Measurements from ENCODE around the gene PRRC2A. TPM values are rescaled to one million over a fixed set of nuclear protein-coding genes. Genes with fewer than 3 reads are reported as not detected.

Gene PRRC2A
- total RNA-seq, 1 experiment from 2014 or later: 383 TPM

GRCh38 chr6:31631681-31632278 lies 11.3 kb downstream of the PRRC2A start:
- H4K91ac ChIP-seq (ENCODE audit: insufficient read length, low read depth, low read length): no peak overlapping the region
- H2BK120ac ChIP-seq (ENCODE audit: low read depth, low read length, poor library complexity, severe bottlenecking): no peak overlapping the region
- TF ChIP-seq CTCF (conservative IDR thresholded peaks at IDR 0.05): no peak
- no CpG with 5 or more reads among the region's 32 CpGs for WGBS (ENCODE audit: extremely low coverage, insufficient read length, low lambda C conversion rate)
- no peak overlapping the region for H3K9ac ChIP-seq (ENCODE audit: extremely low read depth, insufficient read length, low read length)
- no peaks in the 10 kb centered on the region for H3K79me2 ChIP-seq (ENCODE audit: insufficient read depth, low read length)
- no peak overlapping the region for H2BK20ac ChIP-seq (ENCODE audit: low read depth, low read length, poor library complexity, severe bottlenecking)
- no peak overlapping the region for H4K5ac ChIP-seq (ENCODE audit: insufficient read length, low read depth, low read length)
- no peak overlapping the region for H3K4ac ChIP-seq (ENCODE audit: low read depth, low read length)
- H3K4me1 ChIP-seq (ENCODE audit: insufficient read depth, low read length): no peaks in the 10 kb centered on the region
- no peak overlapping the region for H3K56ac ChIP-seq (ENCODE audit: insufficient read length, low read depth, low read length)
- DNase-seq: no peak
- no peak overlapping the region for H2BK5ac ChIP-seq (ENCODE audit: insufficient read length, low read length)
- H3K27ac Mint-ChIP-seq: peak overlapping the region in 2 of 3 experiments; percentile 68 to 81; a peak in 2 of 7 replicates
- peaks cover 3% of the 10 kb centered on the region for H3K79me1 ChIP-seq (ENCODE audit: insufficient read depth, low read depth, low read length, poor library complexity, severe bottlenecking)
- H3K23ac ChIP-seq (ENCODE audit: insufficient read length, low read depth, low read length): no peak overlapping the region
- peaks cover 2% of the 10 kb centered on the region for H4K20me1 ChIP-seq (ENCODE audit: control insufficient read depth, insufficient read depth, insufficient read length)
- no peaks in the 10 kb centered on the region; the same call in 1 of the 2 replicates for H3K27me3 Mint-ChIP-seq (ENCODE audit: low read depth)
- no peaks in the 10 kb centered on the region for H3K23me2 ChIP-seq (ENCODE audit: insufficient read length, low read depth, low read length, poor library complexity, severe bottlenecking)
- H3K4me2 ChIP-seq (ENCODE audit: insufficient read depth, insufficient read length, low read length): no peak overlapping the region
- no peak overlapping the region for H3K4me3 Mint-ChIP-seq
- no peak overlapping the region for H3K14ac ChIP-seq (ENCODE audit: insufficient read depth, low read length)
- no peaks in the 10 kb centered on the region for H3K9me3 Mint-ChIP-seq
- no peak overlapping the region for H4K8ac ChIP-seq (replicated peaks; ENCODE audit: insufficient read length, low read depth, low read length)
- H3K27me3 ChIP-seq (ENCODE audit: insufficient read depth, low read length): no peaks in the 10 kb centered on the region
- no peak overlapping the region for H3K18ac ChIP-seq (ENCODE audit: insufficient read length, low read depth, low read length)
- no peak overlapping the region for H2BK12ac ChIP-seq (ENCODE audit: insufficient read length, low read depth, low read length)
- H2AK5ac ChIP-seq (ENCODE audit: insufficient read length, low read length): no peak overlapping the region
- no peaks in the 10 kb centered on the region for H3K9me3 ChIP-seq (ENCODE audit: control insufficient read depth, low read depth, low read length)
- H3T11ph ChIP-seq (ENCODE audit: low read length): no peak overlapping the region
- no peak overlapping the region for H3K27ac ChIP-seq (ENCODE audit: insufficient read length, low read depth, low read length)
- H3K4me1 Mint-ChIP-seq: peaks cover 0 to 3% of the 10 kb centered on the region in 2 experiments; a peak in 1 of 4 replicates
- no peak overlapping the region for H2BK15ac ChIP-seq (ENCODE audit: low read depth, low read length)
- peaks cover 80 to 100% (median 100%) of the 10 kb centered on the region in 3 experiments for H3K36me3 Mint-ChIP-seq (ENCODE audit: insufficient read depth in 1 of 3, low read depth in 3 of 3)
- H2AFZ ChIP-seq (ENCODE audit: low read length): no peak overlapping the region

Data from H9 (cell line).